CD4-positive, alpha-beta memory T cell (primary cell): Measurements from ENCODE around the gene INTS3. TPM values are rescaled to one million over a fixed set of nuclear protein-coding genes. Genes with fewer than 3 reads are reported as not detected.

Experiments used
- CTCF ChIA-PET: fragments of 350-600 bp; sonication (Branson Sonifier 250); formaldehyde crosslinking; loops from one replicate; lab custom pipeline; 2021; ENCODE audit warnings: inconsistent platforms; ENCODE audit not compliant: partially characterized antibody; lab: Charles Lee
- POLR2A ChIA-PET: fragments of 350-600 bp; sonication (Branson Sonifier 250); formaldehyde crosslinking; loops from one replicate; lab custom pipeline; 2021; ENCODE audit not compliant: partially characterized antibody; lab: Charles Lee
- DNase-seq, 5 donors: peaks; one replicate each; pipeline versions ENCODE4 v3.0.0 to v3.0.0-alpha.2; 2020 to 2022; ENCODE audit warnings: mixed read lengths in 1 of 5
- H3K27ac ChIP-seq: one replicate; pipeline ENCODE4 v1.7.0; 2013; ENCODE audit warnings: low read depth, low read length
- H3K27me3 ChIP-seq: 2 replicates; pipeline ENCODE4 v1.7.0; 2013; ENCODE audit warnings: mild to moderate bottlenecking, low read length, moderate library complexity; ENCODE audit not compliant: insufficient read depth
- H3K36me3 ChIP-seq: 2 replicates; pipeline ENCODE4 v1.7.0; 2013; ENCODE audit warnings: mild to moderate bottlenecking, low read length, moderate library complexity; ENCODE audit not compliant: insufficient read depth
- H3K4me1 ChIP-seq: 2 replicates; pipeline ENCODE4 v1.7.0; 2013; ENCODE audit warnings: mild to moderate bottlenecking, low read length, moderate library complexity; ENCODE audit not compliant: insufficient read depth
- H3K4me3 ChIP-seq, 2 donors: one replicate each; pipeline ENCODE4 v1.7.0; 2013; ENCODE audit warnings: low read length in 2 of 2, mild to moderate bottlenecking in 1 of 2
- H3K9me3 ChIP-seq, 2 donors: one replicate each; pipeline ENCODE4 v1.7.0; 2013; ENCODE audit warnings: low read length in 2 of 2, control low read depth in 1 of 2; ENCODE audit not compliant: control insufficient read depth in 1 of 2
- H3K27ac Mint-ChIP-seq, 7 donors: one replicate each; pipeline ENCODE4 v1.8.0; 2020 to 2021; ENCODE audit warnings: mixed read lengths in 7 of 7, mild to moderate bottlenecking in 6 of 7, inconsistent platforms in 3 of 7, moderate library complexity in 3 of 7
- H3K27me3 Mint-ChIP-seq, 2 donors: one replicate each; pipeline ENCODE4 v1.8.0; 2020 to 2021; ENCODE audit warnings: mixed read lengths in 2 of 2
- H3K36me3 Mint-ChIP-seq, 2 donors: one replicate each; pipeline ENCODE4 v1.8.0; 2020 to 2021; ENCODE audit warnings: mixed read lengths in 2 of 2, inconsistent platforms in 1 of 2, mild to moderate bottlenecking in 1 of 2
- H3K4me1 Mint-ChIP-seq, 4 donors: one replicate each; pipeline ENCODE4 v1.8.0; 2020 to 2021; ENCODE audit warnings: mixed read lengths in 4 of 4, mild to moderate bottlenecking in 1 of 4
- H3K4me3 Mint-ChIP-seq, 8 donors: one replicate each; pipeline ENCODE4 v1.8.0; 2020 to 2021; ENCODE audit warnings: mixed read lengths in 8 of 8, mild to moderate bottlenecking in 7 of 8, moderate library complexity in 6 of 8, inconsistent platforms in 3 of 8
- H3K9me3 Mint-ChIP-seq, 8 donors: one replicate each; pipeline ENCODE4 v1.8.0; 2020 to 2021; ENCODE audit warnings: mixed read lengths in 8 of 8, mild to moderate bottlenecking in 5 of 8, inconsistent platforms in 3 of 8, moderate library complexity in 1 of 8
- intact Hi-C: fragments of 100-400 bp; cut with micrococcal nuclease; formaldehyde crosslinking; loops from one replicate; pipeline ENCODE4 v1.15.1; 2023
- polyA plus RNA-seq, 2 donors: library from polyadenylated mRNA; unstranded; fragments of 300-500 nt; fragmentation: Illumina TruSeq; gene quantifications; one replicate each; pipeline ENCODE4 v1.2.3, GENCODE V29; 2021
- total RNA-seq, 2 experiments: library from RNA; stranded (reverse); gene quantifications; one replicate each; pipeline ENCODE4 v1.2.3, GENCODE V29; 2021

INTS3 gene, protein sequence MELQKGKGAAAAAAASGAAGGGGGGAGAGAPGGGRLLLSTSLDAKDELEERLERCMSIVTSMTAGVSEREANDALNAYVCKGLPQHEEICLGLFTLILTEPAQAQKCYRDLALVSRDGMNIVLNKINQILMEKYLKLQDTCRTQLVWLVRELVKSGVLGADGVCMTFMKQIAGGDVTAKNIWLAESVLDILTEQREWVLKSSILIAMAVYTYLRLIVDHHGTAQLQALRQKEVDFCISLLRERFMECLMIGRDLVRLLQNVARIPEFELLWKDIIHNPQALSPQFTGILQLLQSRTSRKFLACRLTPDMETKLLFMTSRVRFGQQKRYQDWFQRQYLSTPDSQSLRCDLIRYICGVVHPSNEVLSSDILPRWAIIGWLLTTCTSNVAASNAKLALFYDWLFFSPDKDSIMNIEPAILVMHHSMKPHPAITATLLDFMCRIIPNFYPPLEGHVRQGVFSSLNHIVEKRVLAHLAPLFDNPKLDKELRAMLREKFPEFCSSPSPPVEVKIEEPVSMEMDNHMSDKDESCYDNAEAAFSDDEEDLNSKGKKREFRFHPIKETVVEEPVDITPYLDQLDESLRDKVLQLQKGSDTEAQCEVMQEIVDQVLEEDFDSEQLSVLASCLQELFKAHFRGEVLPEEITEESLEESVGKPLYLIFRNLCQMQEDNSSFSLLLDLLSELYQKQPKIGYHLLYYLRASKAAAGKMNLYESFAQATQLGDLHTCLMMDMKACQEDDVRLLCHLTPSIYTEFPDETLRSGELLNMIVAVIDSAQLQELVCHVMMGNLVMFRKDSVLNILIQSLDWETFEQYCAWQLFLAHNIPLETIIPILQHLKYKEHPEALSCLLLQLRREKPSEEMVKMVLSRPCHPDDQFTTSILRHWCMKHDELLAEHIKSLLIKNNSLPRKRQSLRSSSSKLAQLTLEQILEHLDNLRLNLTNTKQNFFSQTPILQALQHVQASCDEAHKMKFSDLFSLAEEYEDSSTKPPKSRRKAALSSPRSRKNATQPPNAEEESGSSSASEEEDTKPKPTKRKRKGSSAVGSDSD
- 10 to 100 TPM; 49.1 to 53.0 TPM for total RNA-seq
- 10 to 100 TPM in 1 of 2 donors, 1 to 10 TPM in 1; 8.1 to 12.5 TPM for polyA plus RNA-seq

DNA sequence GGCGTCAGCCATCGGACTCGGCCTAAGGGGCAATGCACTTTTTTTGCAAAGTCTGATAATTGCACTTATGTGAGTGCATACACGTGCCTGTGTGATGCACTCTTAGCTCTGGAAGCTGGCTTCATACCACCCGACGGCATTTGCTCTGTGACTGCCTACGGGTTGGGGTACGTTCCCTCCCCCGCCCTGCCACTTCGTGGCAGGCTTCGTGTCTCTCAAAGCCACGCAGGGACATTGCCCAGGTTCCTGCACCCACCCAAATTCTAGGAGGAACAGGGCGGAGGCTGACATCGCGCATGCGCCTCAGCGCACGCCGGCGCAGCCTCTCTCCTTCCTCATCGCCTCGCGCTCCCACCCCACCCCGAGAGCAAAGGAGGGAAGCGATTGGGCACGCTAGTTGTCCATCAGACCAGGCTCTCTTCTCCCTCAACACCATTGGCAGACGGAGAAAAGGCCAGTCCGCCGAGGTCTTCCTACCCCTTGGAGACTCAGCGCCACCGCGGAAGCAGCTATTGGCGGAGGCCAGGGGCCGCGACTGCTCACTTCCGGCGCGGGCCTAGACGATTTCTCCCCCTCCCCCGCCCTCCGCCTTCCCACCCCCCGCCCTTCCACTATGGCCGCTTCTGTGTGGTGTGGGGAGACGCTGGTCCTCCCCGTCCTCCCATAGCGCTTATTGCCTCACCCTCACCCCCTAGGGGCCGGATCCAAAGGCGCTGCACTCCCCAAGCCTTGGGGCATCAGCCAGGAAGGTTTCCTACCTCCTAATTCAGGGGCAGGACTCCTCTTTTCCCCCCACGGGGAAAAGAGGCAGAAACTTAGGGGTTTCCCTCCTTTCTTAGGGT, at the start of gene INTS3:
Gene INTS3 (plus strand): TSS at position 588 of the 842 bp plus-strand sequence. CDS start 585 bp downstream, outside the sequence.
- no peaks in the 10 kb centered on the region for H3K27me3 Mint-ChIP-seq
- H3K4me1 Mint-ChIP-seq: peaks cover 19 to 36% (median 29%) of the 10 kb centered on the region in 4 donors
- Histone ChIP-seq H3K4me3 (peak within 1 kb of the TSS; percentile 79 to 98), H3K27me3 (no peaks in the 10 kb centered on the region), H3K9me3 (no peaks in the 10 kb centered on the region), H3K36me3 (no peaks in the 10 kb centered on the region), H3K27ac (peak within 1 kb of the TSS; percentile 93), H3K4me1 (peaks cover 32% of the 10 kb centered on the region)
- peak within 1 kb of the TSS; percentile 93 to 99 (median 97) for H3K27ac Mint-ChIP-seq
- intact Hi-C loops: loop anchor here (1.0 to 2.0 kb wide), 5 partner anchors 22 to 195 kb away; partner anchors contain the start of genes CHTOP and GATAD2B
- peaks cover 0 to 2% (median 0%) of the 10 kb centered on the region in 8 donors for H3K9me3 Mint-ChIP-seq
- CTCF ChIA-PET: interaction anchor here (1.0 kb wide), 1 partner anchor 55 kb away, joined by 3 read pairs; no protein-coding TSS in a partner anchor
- POLR2A ChIA-PET: interaction anchor here (0.6 to 1.9 kb wide), 19 partner anchors 8 to 264 kb away, joined by 3 to 15 read pairs (median 4); partner anchors contain the start of genes CHTOP, CREB3L4, GATAD2B and ILF2
- peaks cover 8% of the 10 kb centered on the region in 2 donors for H3K36me3 Mint-ChIP-seq
- H3K4me3 Mint-ChIP-seq: peak within 1 kb of the TSS; percentile 88 to 96 (median 93)
- peak; percentile 98 to 100 (median 99) for DNase-seq

- H3K9me3 Mint-ChIP-seq: no peaks in the 10 kb centered on the region
- DNase-seq: peak in 3 of 5 donors; percentile 22 to 30 (median 26)
- Histone ChIP-seq H3K27me3 (peaks cover 32% of the 10 kb centered on the region), H3K4me3 (peak within 1 kb of the TSS; percentile 29 to 48), H3K9me3 (no peaks in the 10 kb centered on the region), H3K27ac (no peak within 1 kb of the TSS), H3K36me3 (no peaks in the 10 kb centered on the region), H3K4me1 (peaks cover 27% of the 10 kb centered on the region)
- peaks cover 13 to 21% (median 15%) of the 10 kb centered on the region in 4 donors for H3K4me1 Mint-ChIP-seq
- POLR2A ChIA-PET: interaction anchor here (0.8 kb wide), 1 partner anchor 45 kb away, joined by 3 read pairs; the partner anchor contains the start of gene CHTOP
- H3K4me3 Mint-ChIP-seq: peak within 1 kb of the TSS; percentile 82 to 91 (median 88)
- H3K36me3 Mint-ChIP-seq: no peaks in the 10 kb centered on the region
- CTCF ChIA-PET: interaction anchor here (1.6 to 4.4 kb wide), 3 partner anchors 67 to 74 kb away, joined by 5 to 29 read pairs (median 12); no protein-coding TSS in a partner anchor
- peaks cover 28 to 35% of the 10 kb centered on the region in 2 donors for H3K27me3 Mint-ChIP-seq
- H3K27ac Mint-ChIP-seq: peak within 1 kb of the TSS in 3 of 7 donors; percentile 12 to 83 (median 71)
- intact Hi-C loops: loop anchor here (2.0 kb wide), 1 partner anchor 20 kb away; the partner anchor contains the start of gene SNAPIN
These were observed 49.1 kb upstream of the INTS3 start, which contains the start of gene NPR1 for GRCh38 chr1:153678519-153679336. TSS of gene NPR1 (plus strand) at chr1:153678688. CDS start at chr1:153679109, 421 bp downstream.

DNA sequence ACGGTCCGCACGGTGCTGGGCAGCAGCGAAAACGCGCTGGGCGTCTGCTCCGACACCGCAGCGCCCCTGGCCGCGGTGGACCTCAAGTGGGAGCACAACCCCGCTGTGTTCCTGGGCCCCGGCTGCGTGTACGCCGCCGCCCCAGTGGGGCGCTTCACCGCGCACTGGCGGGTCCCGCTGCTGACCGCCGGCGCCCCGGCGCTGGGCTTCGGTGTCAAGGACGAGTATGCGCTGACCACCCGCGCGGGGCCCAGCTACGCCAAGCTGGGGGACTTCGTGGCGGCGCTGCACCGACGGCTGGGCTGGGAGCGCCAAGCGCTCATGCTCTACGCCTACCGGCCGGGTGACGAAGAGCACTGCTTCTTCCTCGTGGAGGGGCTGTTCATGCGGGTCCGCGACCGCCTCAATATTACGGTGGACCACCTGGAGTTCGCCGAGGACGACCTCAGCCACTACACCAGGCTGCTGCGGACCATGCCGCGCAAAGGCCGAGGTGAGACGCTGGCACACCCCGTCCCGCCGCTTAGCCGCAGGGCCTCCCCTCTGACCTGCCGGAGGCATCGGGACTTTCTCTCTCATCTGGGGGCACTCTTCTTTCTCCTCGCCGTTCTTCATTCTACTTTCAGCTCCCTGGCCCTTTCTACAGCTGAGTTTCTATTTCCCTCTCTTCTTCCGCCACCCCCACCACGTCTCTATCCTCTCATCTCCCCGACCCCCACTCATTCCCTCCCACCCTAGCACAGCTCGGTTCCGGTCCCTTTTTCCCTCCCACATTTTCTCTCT, 48.3 kb upstream of the INTS3 start:
- POLR2A ChIA-PET: no interaction called here
- intact Hi-C loops: loop anchor here (2.0 kb wide), 1 partner anchor 21 kb away; the partner anchor contains the start of gene SNAPIN
- Mint-ChIP-seq H3K36me3 (no peaks in the 10 kb centered on the region), H3K27ac (peak overlapping the region in 4 of 7 donors; percentile 2 to 74 (median 47)), H3K4me3 (peak overlapping the region; percentile 60 to 91 (median 82)), H3K27me3 (peaks cover 28 to 38% of the 10 kb centered on the region in 2 donors), H3K9me3 (no peaks in the 10 kb centered on the region), H3K4me1 (peaks cover 13 to 21% (median 15%) of the 10 kb centered on the region in 4 donors)
- no peak overlapping the region for H3K27ac ChIP-seq
- H3K4me1 ChIP-seq: peaks cover 27% of the 10 kb centered on the region
- no peaks in the 10 kb centered on the region for H3K9me3 ChIP-seq
- H3K36me3 ChIP-seq: no peaks in the 10 kb centered on the region
- H3K4me3 ChIP-seq: peak overlapping the region; percentile 29 to 48
- peaks cover 32% of the 10 kb centered on the region for H3K27me3 ChIP-seq
- CTCF ChIA-PET: interaction anchor here (1.1 to 4.4 kb wide), 4 partner anchors 33 to 307 kb away, joined by 3 to 29 read pairs (median 8); partner anchors contain the start of gene RAB13
- DNase-seq: peak in 3 of 5 donors; percentile 22 to 40 (median 29)

GRCh38 chr1:153680120-153680403, 47.8 kb upstream of the INTS3 start:
- no peak for DNase-seq
- POLR2A ChIA-PET: no interaction called here
- Histone ChIP-seq H3K4me3 (no peak overlapping the region), H3K9me3 (no peaks in the 10 kb centered on the region), H3K36me3 (no peaks in the 10 kb centered on the region), H3K27ac (no peak overlapping the region), H3K27me3 (peaks cover 32% of the 10 kb centered on the region), H3K4me1 (peaks cover 27% of the 10 kb centered on the region)
- Mint-ChIP-seq H3K27me3 (peaks cover 28 to 38% of the 10 kb centered on the region in 2 donors), H3K9me3 (no peaks in the 10 kb centered on the region), H3K27ac (no peak overlapping the region), H3K36me3 (no peaks in the 10 kb centered on the region), H3K4me3 (peak overlapping the region in 6 of 8 donors; percentile 75 to 85 (median 82)), H3K4me1 (peaks cover 13 to 21% (median 15%) of the 10 kb centered on the region in 4 donors)
- CTCF ChIA-PET: interaction anchor here (0.8 to 4.4 kb wide), 5 partner anchors 8 to 306 kb away, joined by 3 to 29 read pairs (median 3); partner anchors contain the start of gene RAB13
- intact Hi-C loops: no loop called here

DNA sequence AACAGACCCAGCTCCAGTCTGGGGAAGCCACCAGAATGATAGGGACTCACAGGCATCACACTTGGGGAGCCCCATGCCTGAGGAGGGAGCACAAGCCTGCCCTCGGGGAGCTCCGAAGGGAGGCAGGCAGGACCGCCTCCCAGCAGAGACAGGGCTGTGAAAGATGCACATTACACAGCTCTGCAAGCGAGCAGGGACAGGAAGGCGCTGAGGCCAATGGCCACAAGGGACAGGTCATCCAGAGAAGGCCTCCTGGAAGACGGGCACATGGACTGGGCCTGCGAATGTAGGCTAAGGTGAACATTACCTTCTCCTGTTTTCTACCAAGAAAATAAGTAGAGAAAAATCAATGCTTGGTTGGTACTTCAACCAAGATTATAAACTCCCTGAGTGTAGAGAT, 45.1 kb upstream of the INTS3 start:
- DNase-seq: no peak
- intact Hi-C loops: no loop called here
- CTCF ChIA-PET: no interaction called here
- peaks cover 23% of the 10 kb centered on the region for H3K27me3 ChIP-seq
- POLR2A ChIA-PET: no interaction called here
- peaks cover 21 to 31% of the 10 kb centered on the region in 2 donors for H3K27me3 Mint-ChIP-seq
- H3K36me3 ChIP-seq: no peaks in the 10 kb centered on the region
- no peaks in the 10 kb centered on the region for H3K9me3 Mint-ChIP-seq
- H3K4me3 ChIP-seq: no peak overlapping the region
- H3K4me1 ChIP-seq: peaks cover 22% of the 10 kb centered on the region
- H3K27ac ChIP-seq: no peak overlapping the region
- no peak overlapping the region for H3K4me3 Mint-ChIP-seq
- peaks cover 10 to 17% (median 12%) of the 10 kb centered on the region in 4 donors for H3K4me1 Mint-ChIP-seq
- no peak overlapping the region for H3K27ac Mint-ChIP-seq
- H3K36me3 Mint-ChIP-seq: peaks cover 0 to 3% of the 10 kb centered on the region in 2 donors
- no peaks in the 10 kb centered on the region for H3K9me3 ChIP-seq
